HG02870 (cell line): ENCODE results near the gene SEPTIN2.
"Not testable (repeated sequence)": the region's sequence is repeated elsewhere in the genome, so short reads cannot be mapped to it uniquely, and the experiment has no call there.

Experiments used
- ATAC-seq: cut with Tn5 transposase; IDR thresholded peaks from one replicate; pipeline ENCODE4 v1.9.1; 2021; ENCODE audit warnings: mild to moderate bottlenecking, moderate library complexity; ENCODE audit not compliant: unreplicated experiment

The SEPTIN2 gene

DNA sequence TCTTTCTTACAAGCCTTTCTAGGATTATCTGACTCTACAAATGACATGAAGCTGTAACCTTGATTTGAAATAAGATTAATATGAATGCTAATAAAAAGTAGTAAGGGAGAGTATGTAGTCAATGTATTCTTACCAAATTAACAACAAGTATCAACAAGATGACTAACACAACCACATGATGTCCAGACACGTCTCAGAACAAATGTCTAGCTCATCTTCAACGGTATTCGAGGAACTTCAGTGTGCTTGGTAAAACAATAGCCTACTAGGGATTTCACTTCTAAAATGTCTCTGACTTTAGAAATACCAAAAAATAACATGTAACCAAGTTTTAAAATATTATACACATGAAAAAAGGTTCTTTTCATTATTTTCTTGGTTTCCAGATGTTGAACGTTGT lies 3.6 kb upstream of the SEPTIN2 start:
- ATAC-seq, result no peak

DNA sequence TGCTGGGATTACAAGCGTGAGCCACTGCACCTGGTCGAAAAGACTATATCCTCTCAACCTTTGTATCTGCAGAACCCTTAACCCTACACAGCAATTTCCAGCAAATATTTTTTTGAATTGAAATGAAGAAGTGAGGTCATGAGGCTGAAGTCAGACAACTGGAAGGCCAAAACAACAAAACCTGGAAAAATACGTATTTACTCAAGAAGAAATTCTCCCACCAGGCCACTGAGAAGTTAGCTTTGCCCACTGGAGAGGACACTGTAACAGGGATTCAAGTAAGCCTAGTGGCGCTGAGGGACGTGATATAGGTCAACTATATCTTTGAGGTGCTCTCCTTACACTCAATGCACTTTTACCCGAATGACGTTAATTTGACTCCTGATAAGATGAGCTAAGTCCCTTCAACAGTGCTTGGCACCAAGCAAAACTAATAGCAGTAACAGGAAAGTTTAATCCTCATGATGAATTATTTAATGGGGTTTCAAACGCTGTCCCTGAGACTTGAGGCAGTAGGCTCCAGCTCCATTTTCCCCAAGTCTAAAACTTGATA lies 2.1 kb upstream of the SEPTIN2 start:
- ATAC-seq, result no peak

DNA sequence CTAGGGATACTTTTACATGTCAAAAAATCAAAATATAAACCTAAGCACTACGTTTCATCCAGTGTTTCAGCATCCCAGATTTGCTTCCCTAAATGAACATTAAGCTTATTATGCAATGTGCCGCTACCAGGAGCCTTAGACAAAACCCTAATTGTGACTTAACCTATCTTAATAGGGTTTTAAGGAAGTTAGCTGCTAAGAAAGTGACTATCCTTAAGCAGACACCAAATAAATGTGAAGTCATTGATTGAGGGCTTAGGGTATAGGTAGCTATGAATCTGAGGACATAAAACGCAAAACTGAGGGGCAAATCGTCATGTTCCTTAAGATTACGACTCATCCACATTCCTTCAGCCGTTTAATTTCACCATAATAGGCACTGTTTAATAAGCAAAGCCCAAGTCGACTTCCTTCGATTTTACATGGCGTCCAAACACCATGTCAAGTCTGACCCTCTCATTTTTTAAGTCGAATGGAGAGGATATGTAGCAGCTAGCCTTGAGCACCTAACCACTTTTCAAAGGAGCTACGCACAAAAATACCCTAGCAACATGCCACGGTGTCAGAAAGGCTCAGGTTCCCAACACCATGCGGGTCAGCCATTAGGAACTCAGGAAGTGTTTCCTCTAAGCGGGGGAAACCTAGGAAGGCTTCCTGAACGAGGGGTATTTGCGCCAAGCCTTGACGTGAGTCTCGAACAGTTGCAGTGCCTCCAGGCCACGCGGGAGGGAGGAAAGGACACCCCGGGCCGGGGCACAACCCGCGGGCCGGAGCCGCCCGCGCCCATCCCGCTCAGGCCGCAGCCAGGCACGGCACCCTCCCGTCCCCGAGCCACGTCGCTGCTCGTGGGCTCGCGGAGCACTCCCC lies 1.3 kb upstream of the SEPTIN2 start:
- ATAC-seq, result peak; percentile 3

DNA sequence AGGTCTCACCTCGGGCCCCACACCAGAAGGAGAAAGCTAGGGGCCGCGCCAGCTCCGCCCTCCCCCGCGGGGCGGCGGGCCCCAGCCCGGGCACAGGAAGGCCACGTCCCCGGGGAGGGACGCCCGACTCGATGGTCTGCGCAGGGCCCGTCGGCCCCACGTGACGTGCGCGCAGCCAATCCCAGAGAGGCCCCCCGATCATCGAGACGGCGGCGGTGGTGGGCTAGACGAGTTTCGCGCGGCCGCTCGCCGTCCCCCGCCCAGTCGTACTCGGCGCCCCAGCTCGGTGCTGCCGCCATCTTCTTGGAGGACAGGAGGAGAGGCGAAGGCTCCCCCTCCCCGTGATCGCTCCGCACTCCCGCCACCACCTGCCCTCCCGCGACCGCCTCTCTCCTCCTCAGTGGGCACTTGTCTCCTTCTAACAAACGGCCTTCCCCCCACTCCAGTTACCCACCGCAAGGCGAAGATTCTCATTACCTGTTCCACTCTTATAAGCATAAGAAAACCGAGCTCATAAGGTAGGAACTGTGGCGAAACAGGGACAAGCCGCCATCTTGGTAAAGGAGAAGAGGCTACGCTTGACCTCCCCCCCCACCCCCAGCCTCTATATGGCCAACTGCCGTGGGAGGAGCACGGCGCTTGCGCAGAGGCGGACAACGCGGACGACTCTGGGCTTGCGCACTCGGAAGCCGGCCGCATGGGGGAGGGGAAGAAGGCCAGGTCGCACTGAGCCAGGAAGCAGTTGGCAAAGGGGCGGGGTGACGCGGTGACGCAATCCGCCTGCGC lies 439 bp upstream of the SEPTIN2 start, which contains the start of gene HDLBP:
Gene HDLBP (minus strand): TSS at position 580 of the 786 bp plus-strand sequence. CDS start 48,803 bp downstream, outside the sequence.
- peak; percentile 61 for ATAC-seq

DNA sequence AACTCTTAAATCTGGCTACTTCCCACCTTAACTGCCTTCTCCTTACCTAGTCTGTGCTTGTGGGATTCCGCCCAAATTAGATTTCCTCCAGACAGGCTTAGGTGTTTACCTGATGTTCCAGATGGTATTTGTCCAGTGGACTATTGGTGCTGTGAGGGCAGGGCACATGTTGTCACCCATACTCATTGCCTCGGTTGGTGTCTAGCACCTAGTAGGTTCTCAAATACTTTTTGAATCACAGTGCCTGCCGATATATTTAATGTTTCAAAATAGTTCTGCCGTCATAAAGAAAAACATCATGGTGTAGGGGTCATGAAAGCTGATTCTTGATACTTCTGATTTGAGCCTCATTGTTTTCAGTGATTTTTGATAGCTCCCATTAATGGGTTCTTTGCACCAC lies 1.1 kb downstream of the SEPTIN2 start:
- no peak for ATAC-seq

DNA sequence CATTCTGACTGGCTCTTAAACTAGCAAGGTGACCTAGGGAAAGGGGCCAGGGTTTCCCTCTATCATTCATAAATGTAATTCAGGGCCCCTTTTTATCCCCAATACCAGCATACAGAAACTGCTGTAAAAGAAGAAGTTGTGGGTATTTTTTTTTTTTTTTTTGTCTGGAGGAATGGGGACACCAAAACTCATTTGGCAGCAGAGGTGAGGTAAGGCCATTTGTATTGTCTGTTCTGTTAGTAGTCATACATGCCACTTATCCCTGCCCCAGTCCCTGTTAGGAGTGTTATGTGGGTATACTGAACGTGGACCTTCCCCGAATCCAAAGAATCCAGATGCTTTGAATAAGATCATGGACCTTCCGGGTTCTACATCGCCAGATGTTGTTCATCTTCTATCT lies 1.7 kb downstream of the SEPTIN2 start:
- no peak for ATAC-seq

DNA sequence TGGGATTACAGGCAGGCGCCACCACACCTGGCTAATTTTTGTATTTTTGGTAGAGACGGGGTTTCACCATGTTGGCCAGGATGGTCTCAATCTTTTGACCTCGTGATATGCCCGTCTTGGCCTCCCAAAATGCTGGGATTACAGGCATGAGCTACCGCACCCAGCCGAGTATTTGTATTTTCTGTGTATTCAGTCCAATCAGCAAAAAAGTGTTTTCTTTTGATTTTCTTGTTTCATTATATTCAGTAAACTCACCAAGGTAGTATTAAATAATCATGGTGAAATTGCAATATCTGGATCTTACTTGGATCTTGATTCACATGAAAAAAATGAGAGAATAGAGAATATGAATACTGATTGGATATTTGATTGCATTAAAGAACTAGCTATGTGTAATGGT lies 3.1 kb downstream of the SEPTIN2 start:
- ATAC-seq, result not testable (repeated sequence)

DNA sequence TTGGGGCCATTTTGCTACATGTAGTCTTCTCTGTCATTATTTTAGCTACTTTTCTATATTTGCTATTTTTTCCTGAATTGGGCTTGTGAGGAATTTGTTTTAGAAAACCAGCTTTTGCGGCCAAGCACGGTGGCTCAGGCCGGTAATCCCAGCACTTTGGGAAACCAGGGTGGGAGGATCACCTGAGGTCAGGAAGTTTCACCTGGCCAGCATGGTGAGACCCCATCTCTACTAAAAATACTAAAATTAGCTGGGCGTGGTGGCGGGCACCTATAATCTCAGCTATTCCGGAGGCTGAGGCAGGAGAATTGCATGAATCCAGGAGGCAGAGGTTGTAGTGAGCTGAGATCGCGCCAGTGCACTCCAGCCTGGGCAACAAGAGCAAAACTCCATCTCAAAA lies 4.7 kb downstream of the SEPTIN2 start:
- no peak for ATAC-seq

DNA sequence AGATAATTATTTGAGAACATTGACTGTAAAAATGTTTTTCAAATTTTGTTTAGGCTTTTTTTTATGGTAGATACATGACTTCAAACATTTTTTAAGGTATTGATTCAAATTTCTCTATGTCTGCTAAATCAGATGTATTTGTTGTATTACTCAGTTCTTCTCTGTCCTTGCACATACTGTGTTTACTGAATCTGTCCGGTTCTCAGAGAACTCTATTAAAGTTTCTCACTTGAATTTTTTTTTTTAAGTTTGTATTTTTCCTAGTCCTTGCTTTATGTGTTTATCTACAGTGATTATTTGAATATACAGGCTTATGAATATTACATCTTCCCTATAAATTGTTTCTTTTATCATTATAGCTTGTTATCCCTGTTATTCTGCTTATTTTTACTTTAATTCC lies 5.3 kb downstream of the SEPTIN2 start:
- no peak for ATAC-seq

DNA sequence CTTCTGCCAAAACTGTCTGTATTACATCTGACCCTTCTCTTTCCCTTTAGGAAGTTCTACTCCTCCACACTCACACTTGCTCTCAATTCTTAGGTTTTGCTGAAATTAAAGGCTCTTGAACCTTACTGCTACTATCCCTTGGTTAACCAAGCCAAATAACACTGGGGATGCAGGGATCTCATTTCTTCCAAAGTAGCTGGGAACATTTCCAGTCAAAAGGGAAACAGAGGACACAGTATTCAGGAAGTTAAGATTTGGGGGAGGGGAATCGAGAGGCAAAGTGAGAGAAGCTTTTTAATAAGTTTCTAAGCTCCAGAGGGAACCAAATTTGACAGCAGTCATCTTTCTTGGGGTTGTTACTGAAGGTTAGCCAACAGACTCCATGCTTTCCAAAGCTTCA lies 6.2 kb downstream of the SEPTIN2 start:
- ATAC-seq, result no peak

DNA sequence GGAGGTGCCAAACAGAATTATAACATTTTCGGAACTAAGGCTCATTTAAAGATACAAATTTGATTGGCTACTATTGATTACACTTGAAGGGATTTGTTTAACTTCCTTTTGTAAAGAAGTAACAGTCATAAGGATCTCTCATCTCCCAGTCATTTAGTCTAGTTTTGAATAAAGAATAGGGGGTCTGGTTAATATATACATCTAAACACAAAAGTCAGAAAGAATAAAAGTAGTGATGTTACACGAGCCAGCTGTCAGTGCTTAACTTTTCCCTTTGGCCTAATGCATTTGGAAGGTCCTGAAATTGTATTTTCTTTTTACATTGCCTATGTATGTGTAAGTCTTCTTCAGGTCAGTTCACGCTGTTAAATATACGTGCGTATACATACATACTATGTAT lies 8.1 kb downstream of the SEPTIN2 start:
- ATAC-seq, result no peak

DNA sequence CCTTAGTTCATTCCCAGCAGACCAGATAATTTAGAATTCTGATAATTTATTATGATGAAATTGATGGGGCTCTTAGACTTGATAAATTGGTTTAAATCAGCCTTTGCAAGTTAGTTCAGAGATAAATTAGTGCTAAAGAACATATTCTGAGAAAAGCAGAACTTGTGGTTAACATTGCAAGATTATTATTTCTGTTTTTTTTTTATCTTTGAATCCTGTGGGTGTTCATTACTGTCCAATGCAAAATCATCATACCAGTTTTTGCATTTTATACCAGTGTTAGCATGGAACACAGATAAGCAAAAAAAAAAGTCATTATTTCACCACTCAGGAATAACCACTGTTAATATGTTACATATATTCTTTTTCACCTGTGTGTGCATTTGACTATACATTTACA lies 9.1 kb downstream of the SEPTIN2 start:
- ATAC-seq, result no peak

DNA sequence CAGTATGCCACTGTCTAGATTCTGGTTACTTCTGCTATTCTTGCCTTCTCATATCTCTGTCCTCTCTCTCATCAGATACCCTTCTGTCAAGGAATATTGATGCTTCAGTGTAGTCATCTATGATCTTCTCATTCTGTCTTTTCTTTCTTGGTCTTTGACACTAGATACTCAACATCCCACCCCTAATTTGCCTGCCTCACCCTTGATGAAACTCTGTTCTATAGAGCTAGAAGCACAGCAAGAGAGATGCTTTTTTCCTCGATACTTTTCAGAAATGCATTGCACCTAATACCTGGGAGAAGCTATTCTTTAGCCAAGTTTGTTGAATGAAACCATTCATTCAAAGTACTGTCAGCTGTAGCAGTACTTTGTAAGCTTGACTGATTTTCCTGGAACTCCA lies 9.5 kb downstream of the SEPTIN2 start:
- no peak for ATAC-seq

DNA sequence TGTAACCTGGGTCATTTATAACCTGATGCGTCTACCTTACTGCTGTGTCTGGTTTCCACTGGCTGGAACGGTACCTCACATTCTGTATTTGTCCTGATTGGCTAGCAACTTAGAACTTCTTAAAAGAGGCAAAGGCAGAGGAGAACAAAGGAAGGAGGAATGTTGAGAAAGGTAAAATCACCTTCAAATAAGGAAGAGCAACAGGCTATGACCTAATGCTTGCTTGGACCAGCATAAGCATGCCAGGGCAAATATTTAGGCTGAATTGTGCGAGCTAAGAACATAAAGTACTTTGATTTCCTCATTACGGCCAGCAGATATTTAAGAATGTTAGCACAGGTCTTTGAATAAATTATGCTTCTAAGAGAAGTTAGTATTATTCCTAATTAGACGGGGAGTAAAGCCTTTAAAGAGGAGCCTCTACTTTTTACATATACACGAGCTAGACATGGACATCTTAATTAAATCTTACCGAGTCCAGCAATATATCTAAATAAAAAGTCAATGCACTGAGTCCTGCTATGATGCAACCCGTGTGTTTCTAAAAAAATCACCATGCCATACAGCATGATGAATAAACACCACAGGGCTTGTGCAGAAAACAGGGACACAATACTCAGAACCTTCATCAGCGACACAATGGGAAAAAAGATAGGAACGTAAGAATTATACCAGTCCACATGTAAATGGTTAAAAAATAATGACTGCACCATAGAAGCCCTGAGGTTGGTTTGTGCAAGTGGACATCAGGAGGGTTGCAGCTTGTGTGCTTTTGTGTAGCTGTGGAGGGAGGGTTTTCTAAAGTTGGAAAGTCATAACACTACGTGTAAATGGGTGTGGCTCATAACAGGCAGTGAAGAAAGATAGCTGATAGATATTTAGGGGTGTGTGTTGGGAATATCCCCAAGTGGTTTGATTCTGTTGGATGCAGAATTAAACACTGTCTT lies 14.2 kb downstream of the SEPTIN2 start:
- ATAC-seq, result no peak

DNA sequence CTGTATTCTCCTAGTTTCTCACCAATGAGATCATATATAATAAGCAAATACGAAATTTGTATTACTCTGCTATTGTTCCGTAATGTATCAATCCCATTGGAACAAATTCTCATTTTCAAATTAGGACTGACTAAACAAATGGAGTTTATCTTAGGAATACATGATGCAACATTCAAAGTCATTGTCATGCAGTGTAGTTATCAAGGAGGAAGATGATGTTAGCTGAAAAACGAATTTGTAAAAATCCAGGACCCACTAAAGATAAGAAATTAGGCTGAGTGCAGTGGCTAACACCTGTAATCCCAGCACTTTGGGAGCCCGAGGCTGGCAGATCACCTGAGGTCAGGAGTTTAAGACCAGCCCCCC lies 14.9 kb downstream of the SEPTIN2 start:
- no peak for ATAC-seq

DNA sequence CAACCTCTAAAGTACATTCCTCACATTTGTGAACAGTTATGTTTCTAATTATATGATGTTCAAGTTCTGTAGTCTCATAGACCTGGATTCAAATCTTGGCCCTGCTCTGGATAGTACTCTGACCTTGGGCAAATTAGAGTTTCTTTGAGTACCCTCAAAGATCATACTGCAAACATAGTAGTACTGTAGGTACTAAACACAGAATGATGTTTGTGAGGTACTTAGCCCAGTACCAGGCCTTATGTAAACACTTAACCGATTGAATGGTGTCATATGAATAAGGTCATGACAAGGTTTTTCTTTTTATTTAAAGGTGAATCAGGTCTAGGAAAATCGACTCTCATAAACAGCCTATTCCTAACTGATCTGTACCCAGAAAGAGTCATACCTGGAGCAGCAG lies 19.1 kb downstream of the SEPTIN2 start:
- ATAC-seq, result no peak

DNA sequence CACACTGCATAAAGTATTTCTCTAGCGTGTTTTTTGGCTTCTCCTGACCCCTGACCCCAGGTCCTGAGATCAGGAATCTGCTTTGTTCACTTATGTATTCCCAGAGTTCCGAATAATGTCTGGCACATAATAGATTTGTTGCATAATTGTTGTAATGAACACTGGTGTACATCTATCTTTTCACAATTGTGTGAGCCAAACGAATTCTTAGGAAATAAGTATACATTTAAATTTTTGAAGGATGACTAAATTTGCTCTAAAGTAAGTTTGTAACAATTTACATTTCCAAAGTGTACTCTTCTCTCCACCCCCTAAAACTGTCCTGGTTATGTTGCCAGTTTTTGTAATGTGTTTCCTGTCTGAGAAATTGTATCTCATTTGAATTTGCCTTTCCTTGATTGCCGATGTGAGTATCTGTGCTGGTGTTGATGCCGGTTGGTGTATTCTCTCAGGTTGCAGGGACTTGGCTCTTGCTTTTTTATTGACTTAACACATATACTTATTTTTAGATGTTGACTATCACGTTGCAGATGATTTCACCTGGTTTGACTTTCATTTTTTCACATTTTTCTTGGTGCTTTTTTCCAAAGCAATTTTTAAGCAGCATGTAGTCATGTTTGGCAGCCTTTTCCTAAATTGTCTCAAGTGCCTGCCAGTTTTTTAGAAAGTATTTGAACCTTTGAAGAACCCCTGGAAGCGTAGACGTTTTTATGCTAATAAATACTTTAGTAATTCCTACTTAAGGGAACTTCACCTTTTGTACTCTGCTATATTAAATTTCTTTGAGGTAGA lies 24.3 kb downstream of the SEPTIN2 start:
- ATAC-seq, result no peak

DNA sequence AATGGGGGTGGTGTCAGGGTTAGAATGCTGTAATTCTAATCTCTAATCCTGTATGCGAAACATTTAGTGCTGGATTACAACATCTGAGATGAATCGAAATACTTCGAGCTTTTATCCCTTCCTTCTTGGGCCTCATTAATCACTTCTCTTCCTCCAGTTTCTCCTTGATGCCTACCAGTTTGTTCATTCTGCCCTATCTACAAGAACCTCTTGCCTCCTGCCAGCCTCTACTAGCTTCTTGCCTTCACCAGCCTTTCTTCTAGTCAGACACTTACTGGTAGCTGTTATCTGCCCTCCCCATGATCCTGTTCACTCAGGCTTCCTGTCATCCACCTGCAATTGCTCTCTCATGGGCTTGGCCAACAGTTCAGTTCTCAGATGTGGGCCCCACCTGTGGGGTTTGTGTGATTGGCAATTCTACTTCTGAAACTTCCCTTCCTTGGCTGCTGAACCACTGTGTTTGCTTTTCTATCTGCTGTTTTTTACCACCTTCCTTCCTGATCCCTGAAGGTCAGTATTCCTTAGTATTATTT lies 25.0 kb downstream of the SEPTIN2 start:
- no peak for ATAC-seq

DNA sequence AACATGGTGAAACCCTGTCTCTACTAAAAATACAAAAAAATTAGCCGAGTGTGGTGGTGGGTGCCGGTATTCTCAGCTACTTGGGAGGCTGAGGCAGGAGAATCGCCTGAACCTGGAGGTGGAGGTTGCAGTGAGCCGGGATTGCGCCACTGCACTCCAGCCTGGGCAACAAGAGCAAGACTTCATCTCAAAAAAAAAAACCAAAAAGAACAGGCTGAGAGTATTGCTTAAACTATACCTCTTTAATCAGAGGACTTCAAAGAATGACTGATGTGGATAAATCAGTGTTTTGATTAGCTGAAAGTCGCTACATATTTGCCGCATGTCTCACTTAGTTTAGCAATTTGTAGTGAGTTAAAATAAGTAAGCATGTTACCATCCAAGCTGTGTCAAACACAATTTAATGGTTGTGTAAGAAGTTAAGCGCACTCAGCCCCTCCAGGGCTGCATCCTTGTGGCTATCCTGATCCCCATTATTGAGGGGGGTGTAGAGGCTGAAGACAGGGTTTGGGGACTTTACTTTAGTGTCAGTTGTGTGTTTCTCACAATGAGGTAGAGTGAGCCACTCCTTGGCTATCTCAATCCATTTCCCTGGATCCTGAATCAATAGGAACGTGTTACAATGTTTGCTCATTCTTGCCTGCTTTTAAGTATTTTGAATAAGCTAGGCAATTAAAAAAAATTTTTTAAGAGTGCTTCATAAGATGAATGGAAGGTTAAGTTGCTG lies 29.4 kb downstream of the SEPTIN2 start:
- no peak for ATAC-seq
